Smooth muscle cell (in vitro differentiated cells): ENCODE data around the gene SEPHS2. TPM values are rescaled to one million over a fixed set of nuclear protein-coding genes. Genes with fewer than 3 reads are reported as not detected.
"Not testable (repeated sequence)": the region's sequence is repeated elsewhere in the genome, so short reads cannot be mapped to it uniquely, and the experiment has no call there.

ENCODE experiments used
- DNase-seq: peaks from one replicate; lab custom pipeline; 2025; ENCODE audit not compliant: unreplicated experiment; lab: John Stamatoyannopoulos, UW
- H2AFZ ChIP-seq: fragments of 200-600 bp; sonication (generic); 2 replicates; pipeline ENCODE4 v1.6.0; 2016; ENCODE audit warnings: antibody characterized with exemption, low read depth, mild to moderate bottlenecking
- H3F3A ChIP-seq: fragments of 200-600 bp; sonication (generic); 2 replicates; pipeline ENCODE4 v1.6.0; 2017; ENCODE audit warnings: antibody characterized with exemption, low read depth
- H3K27ac ChIP-seq: fragments of 200-600 bp; sonication (generic); 2 replicates; pipeline ENCODE4 v1.5.1; 2016; ENCODE audit warnings: low read depth, mild to moderate bottlenecking
- H3K27me3 ChIP-seq: fragments of 200-600 bp; sonication (generic); 2 replicates; pipeline ENCODE4 v1.6.1; 2016; ENCODE audit warnings: low read depth, mild to moderate bottlenecking
- H3K36me3 ChIP-seq: fragments of 200-600 bp; sonication (generic); 2 replicates; pipeline ENCODE4 v1.5.1; 2016; ENCODE audit warnings: low read depth
- H3K4me1 ChIP-seq: fragments of 200-600 bp; sonication (generic); 2 replicates; pipeline ENCODE4 v1.5.1; 2016; ENCODE audit warnings: low read depth
- H3K4me2 ChIP-seq: fragments of 200-600 bp; sonication (generic); 2 replicates; pipeline ENCODE4 v1.6.0; 2016; ENCODE audit warnings: mild to moderate bottlenecking
- H3K4me3 ChIP-seq: fragments of 200-600 bp; sonication (generic); 2 replicates; pipeline ENCODE4 v1.5.1; 2016; ENCODE audit warnings: mild to moderate bottlenecking
- H3K79me2 ChIP-seq: fragments of 200-600 bp; sonication (generic); 2 replicates; pipeline ENCODE4 v1.6.0; 2016; ENCODE audit warnings: low read depth, mild to moderate bottlenecking
- H3K9ac ChIP-seq: fragments of 200-600 bp; sonication (generic); 2 replicates; pipeline ENCODE4 v1.6.0; 2016; ENCODE audit warnings: low read depth
- H3K9me3 ChIP-seq: fragments of 200-600 bp; sonication (generic); replicated peaks from 2 replicates; pipeline ENCODE4 v1.5.1; 2016; ENCODE audit warnings: low read depth
- H4K20me1 ChIP-seq: fragments of 200-600 bp; sonication (generic); 2 replicates; pipeline ENCODE4 v1.6.0; 2016; ENCODE audit warnings: low read depth
- CTCF ChIP-seq: fragments of 200-600 bp; sonication (generic); IDR thresholded peaks from 2 replicates; pipeline ENCODE4 v1.5.1; 2017; ENCODE audit warnings: borderline replicate concordance, mild to moderate bottlenecking, antibody characterized with exemption; ENCODE audit not compliant: insufficient read depth, poor library complexity, severe bottlenecking
- WGBS: methylation state at CpG from one replicate; pipeline ENCODE4 v1.1.7; 2016; ENCODE audit warnings: low lambda C conversion rate; 5-methylcytosine and 5-hydroxymethylcytosine counted together
- polyA plus RNA-seq: library from polyadenylated mRNA; unstranded; fragments of >200 nt; fragmentation: Nextera tagmentation; extraction: Ambion mirVana; gene quantifications from 2 replicates; pipeline ENCODE4 v1.2.1, GENCODE V29; 2016
- total RNA-seq: library from RNA; depleted of rRNA; stranded (reverse); fragments of >200 nt; gene quantifications from 2 replicates; pipeline ENCODE4 v1.2.3, GENCODE V29; 2014

SEPHS2 gene
- total and polyA plus RNA-seq, 2 experiments from 2014 or later = 12.1 to 26.4 TPM

GRCh38 chr16:30482366-30482765 is 36.7 kb upstream of the SEPHS2 start:
- Histone ChIP-seq H3K9me3 (no peaks in the 10 kb centered on the region), H3K27me3 (peaks cover 14% of the 10 kb centered on the region), H3K4me1 (no peaks in the 10 kb centered on the region), H3K79me2 (no peaks in the 10 kb centered on the region), H3K9ac (no peak overlapping the region), H3F3A (no peaks in the 10 kb centered on the region), H3K36me3 (no peaks in the 10 kb centered on the region), H4K20me1 (no peaks in the 10 kb centered on the region), H3K4me3 (no peak overlapping the region), H3K27ac (no peak overlapping the region), H2AFZ (no peak overlapping the region), H3K4me2 (no peak overlapping the region)
- TF ChIP-seq CTCF = no peak
- no peak for DNase-seq
- WGBS = 86% methylated on average over 3 of the region's 3 CpGs

GRCh38 chr16:30481381-30481780 is 35.7 kb upstream of the SEPHS2 start:
- no peak overlapping the region for H3K4me2 ChIP-seq
- 92% methylated on average over 5 of the region's 5 CpGs for WGBS
- H3K9ac ChIP-seq = no peak overlapping the region
- DNase-seq = no peak
- no peaks in the 10 kb centered on the region for H3K79me2 ChIP-seq
- no peaks in the 10 kb centered on the region for H3K4me1 ChIP-seq
- H3K9me3 ChIP-seq = no peaks in the 10 kb centered on the region
- H3K36me3 ChIP-seq = no peaks in the 10 kb centered on the region
- no peak overlapping the region for H2AFZ ChIP-seq
- H3K27me3 ChIP-seq = peaks cover 14% of the 10 kb centered on the region
- no peak overlapping the region for H3K4me3 ChIP-seq
- no peaks in the 10 kb centered on the region for H3F3A ChIP-seq
- no peaks in the 10 kb centered on the region for H4K20me1 ChIP-seq
- no peak overlapping the region for H3K27ac ChIP-seq
- TF ChIP-seq CTCF = no peak

- no peaks in the 10 kb centered on the region for H3K4me1 ChIP-seq
- no peak for DNase-seq
- no peak overlapping the region for H3K27ac ChIP-seq
- H4K20me1 ChIP-seq = no peaks in the 10 kb centered on the region
- no peak overlapping the region for H2AFZ ChIP-seq
- H3K4me2 ChIP-seq = no peak overlapping the region
- no peak overlapping the region for H3K9ac ChIP-seq
- H3K36me3 ChIP-seq = no peaks in the 10 kb centered on the region
- no peak for TF ChIP-seq CTCF
- 90% methylated on average over 12 of the region's 12 CpGs for WGBS
- H3K27me3 ChIP-seq = peaks cover 14% of the 10 kb centered on the region
- no peaks in the 10 kb centered on the region for H3K9me3 ChIP-seq
- no peak overlapping the region for H3K4me3 ChIP-seq
- no peaks in the 10 kb centered on the region for H3K79me2 ChIP-seq
- no peaks in the 10 kb centered on the region for H3F3A ChIP-seq
Measured at GRCh38 chr16:30478766-30479478, 33.2 kb upstream of the SEPHS2 start.

GRCh38 chr16:30477773-30478172 is 32.1 kb upstream of the SEPHS2 start:
- 91% methylated on average over 3 of the region's 3 CpGs for WGBS
- H4K20me1 ChIP-seq, H3K9ac ChIP-seq, H3K9me3 ChIP-seq, H3F3A ChIP-seq, H3K27ac ChIP-seq, H3K79me2 ChIP-seq, DNase-seq, H3K27me3 ChIP-seq, H3K4me1 ChIP-seq, H3K36me3 ChIP-seq, H3K4me3 ChIP-seq, H3K4me2 ChIP-seq, H2AFZ ChIP-seq: not testable (repeated sequence)
